Activated CD4-positive, alpha-beta T cell treated with anti-CD3 and anti-CD28 coated beads for 48 hours (primary cell): ENCODE data around the gene CACNA1D.
A peak's percentile ranks its signal among the peaks of the same experiment; 100 is the strongest.

Experiments
- DNase-seq: peaks from one replicate; pipeline ENCODE4 v3.0.0-alpha.2; 2020

Gene CACNA1D

GRCh38 chr3:53495520-53496391 lies 1.3 kb downstream of the CACNA1D start:
- peak; percentile 9 for DNase-seq

- DNase-seq: no peak
Measured at GRCh38 chr3:53496392-53496670, 1.9 kb downstream of the CACNA1D start.

DNA sequence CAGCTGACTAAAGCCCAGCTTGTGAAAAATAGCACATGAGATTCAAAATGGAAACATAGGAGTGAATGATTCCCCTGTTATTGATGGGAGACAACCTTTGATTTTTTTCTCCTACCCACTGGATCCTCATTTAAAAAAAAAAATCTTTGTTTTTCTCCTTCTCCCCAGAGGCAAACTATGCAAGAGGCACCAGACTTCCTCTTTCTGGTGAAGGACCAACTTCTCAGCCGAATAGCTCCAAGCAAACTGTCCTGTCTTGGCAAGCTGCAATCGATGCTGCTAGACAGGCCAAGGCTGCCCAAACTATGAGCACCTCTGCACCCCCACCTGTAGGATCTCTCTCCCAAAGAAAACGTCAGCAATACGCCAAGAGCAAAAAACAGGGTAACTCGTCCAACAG lies 2.6 kb downstream of the CACNA1D start:
- DNase-seq: no peak

DNA sequence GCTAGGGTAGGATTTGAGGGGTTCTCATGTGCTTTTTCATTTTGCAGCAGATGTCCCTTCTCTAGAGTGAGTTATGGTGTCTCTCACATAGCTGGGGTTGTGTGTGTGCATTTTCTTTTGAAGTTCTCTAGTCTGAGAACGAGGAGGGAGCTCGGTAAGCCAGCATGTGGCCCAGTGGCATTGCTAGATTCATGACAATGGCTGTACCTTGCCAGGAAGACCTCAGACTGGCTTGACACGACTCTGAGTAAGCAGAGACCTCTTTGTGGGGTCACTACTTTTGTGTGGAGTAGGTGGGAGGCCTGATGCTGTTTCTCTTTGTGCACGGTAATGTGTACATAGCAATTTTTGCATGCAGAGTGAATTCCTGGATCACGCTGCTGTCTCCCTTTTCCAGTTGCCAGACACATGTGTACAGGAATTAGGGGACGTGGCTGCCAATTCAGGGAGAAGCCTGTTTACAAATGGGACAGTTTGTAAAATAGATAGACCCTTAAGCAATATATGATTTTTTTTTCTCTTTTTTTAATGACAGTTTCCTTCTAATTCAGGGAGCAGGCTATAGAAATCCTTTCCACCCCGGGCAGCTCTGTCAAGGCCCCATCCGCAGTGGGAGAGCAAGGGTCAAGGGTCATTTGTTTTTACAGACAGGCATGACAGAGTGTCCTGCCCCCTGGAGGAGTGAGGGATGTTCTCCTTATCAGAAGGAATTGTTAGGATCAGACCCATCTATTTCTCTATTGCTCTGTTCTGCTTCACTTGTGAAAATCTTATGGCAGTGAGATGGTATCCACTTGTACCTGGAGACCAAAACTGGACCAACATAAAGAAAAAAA lies 4.6 kb downstream of the CACNA1D start:
- no peak for DNase-seq

DNA sequence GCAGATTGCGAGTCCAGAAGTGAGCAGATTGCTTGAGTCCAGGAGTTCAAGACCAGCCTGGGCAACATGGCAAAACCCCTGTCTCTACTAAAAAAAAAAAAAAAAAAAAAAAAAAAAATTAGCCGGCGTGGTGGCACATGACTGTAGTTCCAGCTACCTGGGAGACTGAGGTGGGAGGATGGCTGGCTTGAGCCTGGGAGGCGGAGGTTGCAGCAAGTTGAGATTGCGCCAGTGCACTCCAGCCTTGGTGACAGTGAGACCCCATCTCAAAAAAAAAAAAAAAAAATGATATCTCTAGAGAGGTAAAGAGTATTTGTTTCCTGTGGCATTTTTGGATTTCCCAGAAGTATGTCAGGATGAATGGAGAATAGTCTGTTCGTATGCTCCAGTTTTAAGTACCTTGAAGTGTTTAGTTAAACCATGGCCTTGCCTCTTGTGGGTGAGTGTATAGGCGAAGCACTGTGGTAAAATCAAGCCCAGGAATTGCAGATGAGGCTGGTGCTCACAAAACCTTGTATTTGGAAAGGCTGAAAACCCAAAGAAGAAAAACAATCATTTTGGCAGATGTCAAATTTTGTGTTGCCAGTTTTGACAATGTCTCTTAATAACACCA lies 5.9 kb downstream of the CACNA1D start:
- no peak for DNase-seq

DNA sequence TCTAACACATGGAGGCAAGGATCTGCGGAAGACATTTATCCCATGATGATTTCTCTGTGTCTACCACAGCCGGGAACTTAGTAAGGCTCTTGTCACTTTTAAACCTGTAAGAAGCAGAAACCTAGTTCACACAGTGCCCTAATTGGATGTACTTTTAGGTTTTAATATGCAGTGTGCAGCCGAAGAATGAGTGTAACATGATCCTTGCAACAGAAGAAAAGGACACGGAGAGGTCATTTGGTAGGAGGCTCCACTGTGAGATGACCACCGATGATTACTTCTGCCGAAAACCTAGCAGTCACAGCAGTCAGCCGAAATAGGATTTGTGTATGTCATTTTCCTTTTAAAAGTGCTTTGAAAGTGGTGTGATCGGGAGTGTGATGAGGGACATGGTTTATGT lies 6.8 kb downstream of the CACNA1D start:
- no peak for DNase-seq

- no peak for DNase-seq
Measured at GRCh38 chr3:53502737-53503136, 8.3 kb downstream of the CACNA1D start.

DNA sequence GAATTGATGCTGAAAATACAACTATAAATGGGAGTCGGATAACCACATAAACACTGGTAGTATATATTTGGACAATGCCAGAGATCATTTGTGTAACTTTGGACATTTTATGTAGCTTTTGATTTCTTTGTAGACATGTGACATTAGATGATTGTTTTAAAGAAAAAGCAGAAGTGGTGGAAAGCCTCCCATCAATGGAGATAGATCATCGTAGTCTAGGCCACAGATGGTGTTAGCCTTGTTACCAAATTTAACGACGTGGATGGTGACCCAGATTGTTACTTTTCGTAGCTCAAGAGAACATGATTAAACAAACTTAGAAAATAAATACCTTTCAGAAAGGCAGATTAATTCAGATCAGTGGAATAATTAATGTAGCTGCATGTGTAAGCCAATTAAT lies 8.8 kb downstream of the CACNA1D start:
- DNase-seq: no peak

DNA sequence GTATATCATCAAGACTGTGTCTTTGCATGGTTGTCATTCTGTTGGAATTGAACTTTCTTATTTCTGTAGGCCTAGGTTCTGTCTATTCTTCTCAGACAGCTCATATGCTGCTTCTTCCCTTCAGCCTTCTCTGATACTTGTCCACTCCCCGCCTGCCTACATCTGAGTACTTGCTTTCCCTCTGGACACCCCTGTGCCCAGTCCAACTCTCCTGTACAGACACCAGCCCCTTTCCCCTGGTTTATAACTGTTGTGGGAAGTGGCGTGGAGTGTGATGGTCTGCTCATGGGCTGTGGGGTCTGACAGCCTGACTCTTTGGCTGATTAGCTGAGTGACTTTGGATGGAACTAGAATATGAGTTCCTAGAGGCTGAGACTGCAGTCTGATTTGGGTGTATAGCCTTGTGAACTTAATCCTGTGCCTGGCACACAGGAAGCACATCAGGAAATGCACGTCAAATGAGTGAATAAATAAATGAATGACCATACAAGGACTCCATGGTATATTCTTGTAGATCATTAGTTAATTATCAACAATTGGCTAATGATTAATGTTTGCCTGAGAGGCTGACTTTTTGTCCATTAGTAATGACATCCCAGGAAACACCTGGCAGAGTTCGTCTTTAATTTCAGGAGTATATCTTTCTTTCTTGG lies 11.8 kb downstream of the CACNA1D start:
- DNase-seq: no peak

DNA sequence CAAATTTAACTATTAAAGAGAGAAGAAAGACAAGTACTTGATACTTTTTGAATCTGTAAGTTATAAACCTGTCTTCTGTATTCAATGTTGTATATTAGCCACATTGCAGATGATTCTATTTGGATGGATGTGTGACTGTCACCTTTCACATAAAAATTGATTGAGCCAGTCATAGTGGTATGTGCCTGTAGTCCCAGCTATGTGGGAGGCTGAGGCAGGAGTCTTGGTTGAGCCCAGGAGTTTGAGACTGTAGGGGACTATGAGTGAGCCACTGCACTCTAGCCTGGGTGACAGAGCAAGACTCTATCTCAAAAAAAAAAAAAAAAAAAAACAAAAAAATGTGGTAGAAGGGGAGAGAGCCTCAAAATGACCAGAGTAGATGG lies 12.3 kb downstream of the CACNA1D start:
- DNase-seq: no peak

GRCh38 chr3:53509494-53509893 lies 15.1 kb downstream of the CACNA1D start:
- no peak for DNase-seq

DNA sequence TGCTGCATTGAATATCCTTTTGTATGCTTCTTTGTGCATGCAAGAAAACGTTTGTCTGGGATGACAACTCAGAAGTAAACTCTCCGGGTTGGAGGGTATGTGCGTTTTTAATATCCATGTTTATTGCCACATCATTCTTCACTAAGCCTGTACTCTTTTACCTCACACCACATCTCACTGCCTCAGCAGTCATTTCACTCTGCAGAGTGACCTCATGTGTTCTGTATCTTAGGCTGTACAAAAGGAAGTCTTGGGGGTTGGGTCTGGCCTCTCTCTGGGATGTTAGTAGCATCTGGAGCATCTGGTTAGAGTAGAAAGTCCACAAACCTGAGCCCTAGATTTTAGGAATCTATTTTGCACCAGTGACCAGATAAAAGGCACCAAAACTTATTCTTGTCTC lies 16.1 kb downstream of the CACNA1D start:
- DNase-seq: no peak

GRCh38 chr3:53511246-53511645 lies 16.8 kb downstream of the CACNA1D start:
- DNase-seq: no peak

GRCh38 chr3:53513556-53514190 lies 19.3 kb downstream of the CACNA1D start:
- peak; percentile 24 for DNase-seq

GRCh38 chr3:53516339-53516738 lies 21.9 kb downstream of the CACNA1D start:
- DNase-seq: no peak

GRCh38 chr3:53518495-53518981 lies 24.1 kb downstream of the CACNA1D start:
- DNase-seq: no peak

- DNase-seq: no peak
Measured at GRCh38 chr3:53519065-53519709, 24.8 kb downstream of the CACNA1D start.

DNA sequence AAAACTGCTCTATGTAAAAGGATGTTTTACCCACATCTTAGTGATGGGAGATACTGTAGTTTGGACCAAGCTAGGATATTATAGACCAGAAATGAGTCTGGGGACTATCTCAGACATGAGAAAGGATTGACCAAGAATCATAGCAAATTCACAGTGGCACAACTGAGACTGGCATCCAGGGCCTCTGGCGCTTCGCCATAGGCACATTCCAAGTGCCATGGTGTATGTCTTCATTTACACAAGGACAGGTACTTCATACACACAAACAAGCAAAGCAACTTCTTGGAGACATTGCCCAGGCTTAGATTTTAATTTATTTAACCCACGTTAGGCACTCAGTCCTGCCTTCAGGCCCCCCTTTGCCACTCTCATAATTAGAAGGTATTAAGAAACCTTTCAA lies 28.9 kb downstream of the CACNA1D start:
- no peak for DNase-seq

- DNase-seq: no peak
Measured at GRCh38 chr3:53524566-53524965, 30.2 kb downstream of the CACNA1D start.

- DNase-seq: no peak
Measured at GRCh38 chr3:53525765-53526703, 31.6 kb downstream of the CACNA1D start.

GRCh38 chr3:53526704-53527055 lies 32.3 kb downstream of the CACNA1D start:
- DNase-seq: no peak
